ENCODE data around the gene SLC31A2. TPM values are rescaled to one million over a fixed set of nuclear protein-coding genes. Genes with fewer than 3 reads are reported as not detected.
"Not testable (repeated sequence)": the region's sequence is repeated elsewhere in the genome, so short reads cannot be mapped to it uniquely, and the experiment has no call there.

The SLC31A2 gene
- total RNA-seq, 1 donor from 2014 or later = 7.2 TPM

GRCh38 chr9:113148781-113149510 is 1.9 kb upstream of the SLC31A2 start:
- peaks cover 0 to 9% of the 10 kb centered on the region in 2 donors for H3K4me1 ChIP-seq
- H3K27me3 ChIP-seq = no peaks in the 10 kb centered on the region
- no peaks in the 10 kb centered on the region for H3K36me3 ChIP-seq
- TF ChIP-seq CTCF (IDR thresholded peaks at IDR 0.05) = no peak
- no peaks in the 10 kb centered on the region for H3K9me3 ChIP-seq
- intact Hi-C loops (cut with DNase I) = no loop called here
- H3K4me3 ChIP-seq = no peak overlapping the region
- no peak for DNase-seq (ENCODE audit: low spot score in 2 of 2)
- H3K27ac ChIP-seq = no peak overlapping the region

- H3K27me3 ChIP-seq; H3K4me3 ChIP-seq; H3K27ac ChIP-seq; H3K4me1 ChIP-seq; H3K9me3 ChIP-seq; intact Hi-C loops (cut with DNase I); H3K36me3 ChIP-seq; DNase-seq (ENCODE audit: low spot score in 2 of 2): not testable (repeated sequence)
Measured at GRCh38 chr9:113149561-113149960, 1.2 kb upstream of the SLC31A2 start.

GRCh38 chr9:113151696-113152630 is 1.2 kb downstream of the SLC31A2 start:
- Histone ChIP-seq H3K4me3 (peak overlapping the region; percentile 83 to 95), H3K4me1 (peaks cover 0 to 9% of the 10 kb centered on the region in 2 donors), H3K27me3 (no peaks in the 10 kb centered on the region), H3K27ac (peak overlapping the region; percentile 68 to 82), H3K36me3 (peaks cover 0 to under 1% of the 10 kb centered on the region in 2 donors), H3K9me3 (no peaks in the 10 kb centered on the region)
- DNase-seq (ENCODE audit: low spot score in 2 of 2) = no peak
- TF ChIP-seq CTCF (IDR thresholded peaks at IDR 0.05) = no peak
- intact Hi-C loops (cut with DNase I) = loop anchor here (2.0 kb wide), 2 partner anchors 69 to 123 kb away; partner anchors contain the start of genes CDC26, FKBP15, PRPF4 and SLC31A1

DNA sequence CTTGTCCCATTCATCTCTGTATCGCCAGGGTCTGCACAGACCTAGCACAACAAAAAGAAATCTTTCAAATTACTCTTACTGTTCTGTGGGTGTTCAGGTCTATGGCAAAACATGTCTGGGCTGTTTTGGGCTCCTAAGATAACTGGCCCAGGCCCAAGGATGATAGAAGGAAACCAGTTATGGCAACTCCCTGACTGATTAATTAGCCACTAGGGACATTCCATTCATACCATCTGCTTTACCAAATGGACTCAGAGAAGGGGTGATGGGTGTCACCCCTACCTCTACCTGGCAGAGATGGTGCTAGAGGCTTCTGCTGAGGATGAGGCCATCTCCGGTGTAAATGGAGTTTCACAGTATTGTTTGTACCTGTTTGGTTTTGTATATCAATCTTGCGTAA is 1.9 kb downstream of the SLC31A2 start:
- intact Hi-C loops (cut with DNase I) = no loop called here
- peaks cover 0 to 9% of the 10 kb centered on the region in 2 donors for H3K4me1 ChIP-seq
- no peaks in the 10 kb centered on the region for H3K9me3 ChIP-seq
- DNase-seq (ENCODE audit: low spot score in 2 of 2) = no peak
- TF ChIP-seq CTCF (IDR thresholded peaks at IDR 0.05) = no peak
- no peak overlapping the region for H3K4me3 ChIP-seq
- H3K27ac ChIP-seq = peak overlapping the region in 1 of 2 donors; percentile 68
- H3K27me3 ChIP-seq = no peaks in the 10 kb centered on the region
- peaks cover 0 to 7% of the 10 kb centered on the region in 2 donors for H3K36me3 ChIP-seq

- DNase-seq (ENCODE audit: low spot score in 2 of 2) = no peak
- H3K36me3 ChIP-seq = peaks cover 6 to 15% of the 10 kb centered on the region in 2 donors
- no peak overlapping the region for H3K4me3 ChIP-seq
- no peak for TF ChIP-seq CTCF (IDR thresholded peaks at IDR 0.05)
- no peak overlapping the region for H3K27ac ChIP-seq
- peaks cover 0 to 9% of the 10 kb centered on the region in 2 donors for H3K4me1 ChIP-seq
- H3K9me3 ChIP-seq = no peaks in the 10 kb centered on the region
- intact Hi-C loops (cut with DNase I) = no loop called here
- H3K27me3 ChIP-seq = no peaks in the 10 kb centered on the region
Measured at GRCh38 chr9:113153599-113153998, 2.8 kb downstream of the SLC31A2 start.

- Histone ChIP-seq H3K27me3 (no peaks in the 10 kb centered on the region), H3K27ac (no peak overlapping the region), H3K4me1 (peaks cover 0 to 9% of the 10 kb centered on the region in 2 donors), H3K4me3 (no peak overlapping the region), H3K9me3 (no peaks in the 10 kb centered on the region), H3K36me3 (peaks cover 7 to 24% of the 10 kb centered on the region in 2 donors)
- no peak for DNase-seq (ENCODE audit: low spot score in 2 of 2)
- intact Hi-C loops (cut with DNase I) = no loop called here
- TF ChIP-seq CTCF (IDR thresholded peaks at IDR 0.05) = no peak
Measured at GRCh38 chr9:113154471-113154870, 3.7 kb downstream of the SLC31A2 start.

Data from ascending aorta (tissue), 2 donors.